HepG2 (cell line): ENCODE results near the gene ADGRG1. TPM values are rescaled to one million over a fixed set of nuclear protein-coding genes. Genes with fewer than 3 reads are reported as not detected.

Source experiments
- ASH2L ChIP-seq: fragments of 300-600, 200-600 bp; sonication (generic); IDR thresholded peaks from 2 replicates; pipeline ENCODE4 v1.7.0; 2017; ENCODE audit warnings: low read depth, mild to moderate bottlenecking, moderate library complexity, mixed read lengths, low read length; ENCODE audit not compliant: insufficient read length
- EED ChIP-seq: sonication (generic); formaldehyde crosslinking; IDR thresholded peaks from 2 replicates; pipeline ENCODE4 v1.5.0; 2020; ENCODE audit warnings: mild to moderate bottlenecking, missing genetic modification reagents
- GLMP ChIP-seq: sonication (generic); formaldehyde crosslinking; IDR thresholded peaks from 2 replicates; pipeline ENCODE4 v1.9.0; 2021; ENCODE audit warnings: missing genetic modification reagents, mild to moderate bottlenecking, borderline replicate concordance
- HIC2 ChIP-seq: sonication (generic); formaldehyde crosslinking; IDR thresholded peaks from 2 replicates; pipeline ENCODE4 v1.9.0; 2022; ENCODE audit warnings: low read depth, missing genetic modification reagents
- HNRNPUL1 ChIP-seq: fragments of 200-400 bp; formaldehyde crosslinking; IDR thresholded peaks from 2 replicates; pipeline ENCODE4 v1.6.1; 2017; ENCODE audit warnings: low read depth, mild to moderate bottlenecking, low read length, moderate library complexity
- KLF11 ChIP-seq: IDR thresholded peaks from 2 replicates; pipeline ENCODE4 v1.6.1; 2016; ENCODE audit warnings: missing compliant biosample characterization
- PITX1 ChIP-seq: sonication (generic); formaldehyde crosslinking; IDR thresholded peaks from 2 replicates; pipeline ENCODE4 v1.5.1; 2020; ENCODE audit warnings: mild to moderate bottlenecking, missing genetic modification reagents
- REPIN1 ChIP-seq: sonication (generic); formaldehyde crosslinking; IDR thresholded peaks from 2 replicates; pipeline ENCODE4 v1.8.0; 2022; ENCODE audit warnings: missing genetic modification reagents, low read depth, mild to moderate bottlenecking, borderline replicate concordance
- TCF7 ChIP-seq: sonication (generic); IDR thresholded peaks from 2 replicates; pipeline ENCODE4 v1.6.1; 2016; ENCODE audit warnings: antibody characterized with exemption, low read depth
- ZMYM4 ChIP-seq: sonication (generic); formaldehyde crosslinking; IDR thresholded peaks from 2 replicates; pipeline ENCODE4 v1.8.1; 2023; ENCODE audit warnings: mild to moderate bottlenecking, missing genetic modification reagents
- ZNF484 ChIP-seq: sonication (generic); formaldehyde crosslinking; IDR thresholded peaks from 2 replicates; pipeline ENCODE4 v1.5.1; 2020; ENCODE audit warnings: mild to moderate bottlenecking, low read depth, missing genetic modification reagents, borderline replicate concordance
- ZNF775 ChIP-seq: sonication (generic); formaldehyde crosslinking; IDR thresholded peaks from 2 replicates; pipeline ENCODE4 v1.4.0; 2020; ENCODE audit warnings: missing genetic modification reagents, mild to moderate bottlenecking, moderate library complexity, borderline replicate concordance
- polyA plus RNA-seq, 8 experiments: library from polyadenylated mRNA; depleted of rRNA in 3 of 8; stranded (reverse) in 7 of 8; unstranded in 1 of 8; fragments of >200 nt; fragmentation: Illumina TruSeq in 4 of 8; extraction: Trizol in 4 of 8; gene quantifications; 2 replicates each; pipeline versions ENCODE4 v1.2.1 to v1.2.3, GENCODE V29; 2011 to 2016; ENCODE audit warnings: low read depth in 4 of 8, missing spikeins in 1 of 8, mixed read lengths in 1 of 8; ENCODE audit not compliant: insufficient read depth in 1 of 8
- total RNA-seq, 5 experiments: library from RNA; depleted of rRNA; stranded (reverse); fragments of >200 nt; fragmentation: Illumina TruSeq; extraction: Trizol; gene quantifications; 2 replicates each; pipeline ENCODE4 v1.2.3, GENCODE V29; 2016; ENCODE audit warnings: low read depth in 1 of 5
- TF ChIP-seq, protein P1 (sequence below): sonication (generic); formaldehyde crosslinking; conservative IDR thresholded peaks from 2 replicates; pipeline ENCODE4 v1.8.0; 2022; ENCODE audit warnings: mild to moderate bottlenecking, moderate library complexity, missing genetic modification reagents
- TF ChIP-seq, protein P2 (sequence below): sonication (generic); formaldehyde crosslinking; IDR thresholded peaks from 2 replicates; pipeline ENCODE4 v1.5.1; 2020; ENCODE audit warnings: mild to moderate bottlenecking, moderate library complexity, missing genetic modification reagents
- TF ChIP-seq, protein P3 (sequence below): sonication (generic); formaldehyde crosslinking; IDR thresholded peaks from 2 replicates; pipeline ENCODE4 v1.5.0; 2020; ENCODE audit warnings: missing genetic modification reagents

ADGRG1 gene
- total and polyA plus RNA-seq, 2 of the 13 experiments (the other 11 are each of a cell fraction or from before 2014, with no cell fraction given) = 2.7 to 5.9 TPM

DNA sequence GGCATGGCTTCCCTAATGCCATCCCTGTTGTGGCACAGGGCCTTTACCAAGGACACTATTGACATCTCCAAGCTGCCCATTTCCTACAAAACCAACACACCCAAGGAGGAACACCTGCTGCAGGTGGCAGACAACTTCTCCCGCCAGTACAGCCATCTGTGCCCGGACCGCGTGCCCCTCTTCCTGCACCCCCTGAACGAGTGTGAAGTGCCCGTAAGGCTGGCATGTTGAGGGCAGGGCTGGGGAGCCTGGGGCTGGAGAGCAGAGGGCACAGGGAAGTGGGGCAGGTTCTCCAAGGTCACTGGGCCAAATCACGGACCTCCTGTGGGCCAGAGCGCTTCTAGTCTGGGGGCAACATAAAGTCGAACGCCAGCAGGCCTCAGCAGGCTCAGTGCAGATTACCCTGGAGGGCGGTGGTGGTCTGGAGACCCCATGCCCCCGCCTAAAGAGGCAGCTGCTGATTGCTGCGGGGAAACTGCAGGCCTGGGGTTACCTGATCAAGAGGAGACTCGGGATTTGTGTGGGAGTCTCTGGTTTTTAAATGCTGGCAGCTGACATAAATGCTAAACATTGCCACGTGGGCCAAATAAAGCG lies 70.5 kb downstream of the ADGRG1 start (continued):
- TF ChIP-seq, protein P1, sequence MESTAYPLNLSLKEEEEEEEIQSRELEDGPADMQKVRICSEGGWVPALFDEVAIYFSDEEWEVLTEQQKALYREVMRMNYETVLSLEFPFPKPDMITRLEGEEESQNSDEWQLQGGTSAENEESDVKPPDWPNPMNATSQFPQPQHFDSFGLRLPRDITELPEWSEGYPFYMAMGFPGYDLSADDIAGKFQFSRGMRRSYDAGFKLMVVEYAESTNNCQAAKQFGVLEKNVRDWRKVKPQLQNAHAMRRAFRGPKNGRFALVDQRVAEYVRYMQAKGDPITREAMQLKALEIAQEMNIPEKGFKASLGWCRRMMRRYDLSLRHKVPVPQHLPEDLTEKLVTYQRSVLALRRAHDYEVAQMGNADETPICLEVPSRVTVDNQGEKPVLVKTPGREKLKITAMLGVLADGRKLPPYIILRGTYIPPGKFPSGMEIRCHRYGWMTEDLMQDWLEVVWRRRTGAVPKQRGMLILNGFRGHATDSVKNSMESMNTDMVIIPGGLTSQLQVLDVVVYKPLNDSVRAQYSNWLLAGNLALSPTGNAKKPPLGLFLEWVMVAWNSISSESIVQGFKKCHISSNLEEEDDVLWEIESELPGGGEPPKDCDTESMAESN = no peak
- TF ChIP-seq, protein P2, sequence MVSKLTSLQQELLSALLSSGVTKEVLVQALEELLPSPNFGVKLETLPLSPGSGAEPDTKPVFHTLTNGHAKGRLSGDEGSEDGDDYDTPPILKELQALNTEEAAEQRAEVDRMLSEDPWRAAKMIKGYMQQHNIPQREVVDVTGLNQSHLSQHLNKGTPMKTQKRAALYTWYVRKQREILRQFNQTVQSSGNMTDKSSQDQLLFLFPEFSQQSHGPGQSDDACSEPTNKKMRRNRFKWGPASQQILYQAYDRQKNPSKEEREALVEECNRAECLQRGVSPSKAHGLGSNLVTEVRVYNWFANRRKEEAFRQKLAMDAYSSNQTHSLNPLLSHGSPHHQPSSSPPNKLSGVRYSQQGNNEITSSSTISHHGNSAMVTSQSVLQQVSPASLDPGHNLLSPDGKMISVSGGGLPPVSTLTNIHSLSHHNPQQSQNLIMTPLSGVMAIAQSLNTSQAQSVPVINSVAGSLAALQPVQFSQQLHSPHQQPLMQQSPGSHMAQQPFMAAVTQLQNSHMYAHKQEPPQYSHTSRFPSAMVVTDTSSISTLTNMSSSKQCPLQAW = no peak
- TF ChIP-seq ZNF775 (CRISPR knock-in tag) = no peak
- TF ChIP-seq TCF7 = no peak
- TF ChIP-seq HIC2 (CRISPR knock-in tag) = peak; percentile 41; the same call in 1 of the 2 replicates
- no peak for TF ChIP-seq ASH2L
- TF ChIP-seq PITX1 (CRISPR knock-in tag) = 0 out of 2 replicates have a peak, but pooled peaks have one; percentile 29
- no peak for TF ChIP-seq KLF11
- no peak for TF ChIP-seq HNRNPUL1
- TF ChIP-seq ZMYM4 (CRISPR knock-in tag) = 0 out of 2 replicates have a peak, but pooled peaks have one; percentile 20
- no peak for TF ChIP-seq REPIN1 (CRISPR knock-in tag)
- TF ChIP-seq ZNF484 (CRISPR knock-in tag) = no peak
- TF ChIP-seq, protein P3, sequence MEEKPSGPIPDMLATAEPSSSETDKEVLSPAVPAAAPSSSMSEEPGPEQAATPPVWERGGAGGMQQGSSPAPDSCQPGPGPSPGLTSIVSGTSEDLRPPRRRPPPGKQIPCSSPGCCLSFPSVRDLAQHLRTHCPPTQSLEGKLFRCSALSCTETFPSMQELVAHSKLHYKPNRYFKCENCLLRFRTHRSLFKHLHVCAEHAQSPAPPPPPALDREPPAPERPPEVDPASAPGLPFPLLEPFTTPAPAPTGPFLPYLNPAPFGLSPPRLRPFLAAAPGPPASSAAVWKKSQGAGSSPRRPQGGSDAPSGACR (CRISPR knock-in tag) = no peak
- TF ChIP-seq EED (CRISPR knock-in tag) = no peak
- TF ChIP-seq GLMP = no peak
